DMS153 (cell line): ENCODE measurements around the gene EBPL.
"Not testable (repeated sequence)": the region's sequence is repeated elsewhere in the genome, so short reads cannot be mapped to it uniquely, and the experiment has no call there.

Experiments used
- DNase-seq: peaks from one replicate; lab custom pipeline; 2025; lab: John Stamatoyannopoulos, UW

The EBPL gene

GRCh38 chr13:49635599-49636433 is 55.5 kb downstream of the EBPL start:
- DNase-seq = no peak

GRCh38 chr13:49633710-49634109 is 57.6 kb downstream of the EBPL start:
- DNase-seq = no peak

GRCh38 chr13:49632156-49632555 is 59.1 kb downstream of the EBPL start:
- no peak for DNase-seq

GRCh38 chr13:49630580-49630979 is 60.7 kb downstream of the EBPL start:
- no peak for DNase-seq

- DNase-seq = no peak
Observed at GRCh38 chr13:49629947-49630346, 61.3 kb downstream of the EBPL start.

- DNase-seq = no peak
Observed at GRCh38 chr13:49629196-49629938, 61.9 kb downstream of the EBPL start.

- peak; percentile 55 for DNase-seq
Observed at GRCh38 chr13:49627831-49628652, 63.2 kb downstream of the EBPL start, which contains the start of gene ARL11. Gene ARL11 (plus strand): TSS chr13:49628507. CDS start chr13:49630448, 1,941 bp downstream.

GRCh38 chr13:49625392-49626079 is 65.8 kb downstream of the EBPL start:
- no peak for DNase-seq

GRCh38 chr13:49624229-49624628 is 67.1 kb downstream of the EBPL start:
- no peak for DNase-seq

GRCh38 chr13:49622174-49622946 is 68.9 kb downstream of the EBPL start:
- no peak for DNase-seq

- peak; percentile 10 for DNase-seq
Observed at GRCh38 chr13:49620170-49620621, 71.1 kb downstream of the EBPL start.

- no peak for DNase-seq
Observed at GRCh38 chr13:49616676-49617065, 74.6 kb downstream of the EBPL start.

- no peak for DNase-seq
Observed at GRCh38 chr13:49615836-49616675, 75.2 kb downstream of the EBPL start.

- not testable (repeated sequence) for DNase-seq
Observed at GRCh38 chr13:49612042-49612441, 79.2 kb downstream of the EBPL start.
